Subcutaneous abdominal adipose tissue (tissue), 5 donors: ENCODE data around the gene TMEM109.
A peak's percentile ranks its signal among the peaks of the same experiment; 100 is the strongest.

Experiments used
- H3K27ac ChIP-seq: one replicate; pipeline ENCODE4 v1.7.0; 2013; ENCODE audit warnings: low read depth, mild to moderate bottlenecking, inconsistent platforms, low read length, moderate library complexity
- H3K27me3 ChIP-seq, 5 donors: one replicate each; pipeline ENCODE4 v1.7.0; 2013; ENCODE audit warnings: low read length in 5 of 5, inconsistent platforms in 1 of 5; ENCODE audit not compliant: control insufficient read depth in 5 of 5, insufficient read depth in 4 of 5
- H3K36me3 ChIP-seq, 5 donors: one replicate each; pipeline ENCODE4 v1.7.0; 2013; ENCODE audit warnings: low read length in 5 of 5; ENCODE audit not compliant: control insufficient read depth in 5 of 5, insufficient read depth in 5 of 5
- H3K4me1 ChIP-seq, 5 donors: one replicate each; pipeline ENCODE4 v1.7.0; 2013; ENCODE audit warnings: low read length in 5 of 5, mild to moderate bottlenecking in 3 of 5, moderate library complexity in 1 of 5; ENCODE audit not compliant: control insufficient read depth in 5 of 5, insufficient read depth in 5 of 5
- H3K4me3 ChIP-seq, 5 donors: one replicate each; pipeline ENCODE4 v1.7.0; 2013; ENCODE audit warnings: low read length in 5 of 5, low read depth in 1 of 5
- H3K9ac ChIP-seq, 5 donors: one replicate each; pipeline ENCODE4 v1.7.0; 2013; ENCODE audit warnings: low read length in 5 of 5, mild to moderate bottlenecking in 4 of 5, moderate library complexity in 3 of 5
- H3K9me3 ChIP-seq, 5 donors: one replicate each; pipeline ENCODE4 v1.7.0; 2013; ENCODE audit warnings: low read length in 5 of 5; ENCODE audit not compliant: control insufficient read depth in 5 of 5
- donor health status: healthy.
- donor health status: healthy.
- donor health status: healthy.
- donor health status: healthy.
- donor health status: healthy.

The TMEM109 gene

DNA sequence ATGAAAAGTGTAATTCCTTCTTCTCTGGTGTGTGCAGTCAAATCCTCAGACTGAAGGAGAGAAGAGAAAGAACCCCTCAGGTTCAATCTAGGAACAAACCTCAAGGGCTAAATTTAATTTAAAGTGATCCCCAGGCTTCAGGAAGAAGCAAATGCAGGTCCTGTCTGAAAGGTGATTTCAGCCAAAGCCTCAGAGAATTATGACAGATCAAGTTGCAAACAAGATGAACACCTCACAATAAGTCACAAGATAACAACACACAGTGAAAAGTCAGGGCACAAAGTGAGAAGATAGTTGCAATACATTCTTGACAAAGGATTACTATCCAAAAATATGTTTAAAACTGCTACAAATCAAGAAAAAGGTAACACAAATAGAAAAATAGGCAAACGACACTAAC, 34.9 kb upstream of the TMEM109 start:
- H3K4me1 ChIP-seq, result peaks cover 2 to 24% (median 22%) of the 10 kb centered on the region in 5 donors
- no peaks in the 10 kb centered on the region for H3K9me3 ChIP-seq
- H3K27me3 ChIP-seq, result no peaks in the 10 kb centered on the region
- no peak overlapping the region for H3K9ac ChIP-seq
- no peak overlapping the region for H3K27ac ChIP-seq
- no peak overlapping the region for H3K4me3 ChIP-seq
- peaks cover 0 to 10% (median 4%) of the 10 kb centered on the region in 5 donors for H3K36me3 ChIP-seq

DNA sequence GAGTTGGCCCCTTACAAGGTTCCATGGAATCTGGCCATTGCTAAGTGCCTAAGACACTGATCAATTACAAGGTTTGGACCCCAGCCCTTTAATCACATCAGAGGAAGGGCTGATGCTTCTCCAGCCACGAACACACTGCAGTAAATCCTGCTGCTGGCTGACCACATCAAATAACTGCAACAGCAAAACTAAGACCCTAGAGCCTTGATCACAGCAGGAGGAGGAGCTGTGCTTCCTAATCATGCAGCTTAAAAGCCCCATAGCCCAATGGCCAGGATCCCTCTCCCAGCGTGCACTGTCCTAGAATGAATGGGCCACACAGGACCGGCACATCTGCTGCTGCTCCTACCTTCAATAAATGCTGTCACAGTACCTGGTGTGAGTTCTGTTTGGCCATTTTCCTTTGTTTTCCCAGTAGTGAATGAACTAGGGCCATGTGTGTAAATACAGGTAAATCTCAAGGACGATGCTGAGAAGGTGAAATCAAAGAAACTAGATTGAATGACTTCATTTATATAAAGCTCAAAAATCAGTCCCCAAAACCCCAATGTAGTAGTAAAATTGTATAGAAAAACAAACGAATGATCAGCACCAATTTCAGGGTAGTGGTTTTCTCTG, 33.9 kb upstream of the TMEM109 start:
- Histone ChIP-seq H3K4me1 (peaks cover 2 to 17% (median 14%) of the 10 kb centered on the region in 5 donors), H3K4me3 (no peak overlapping the region), H3K9me3 (no peaks in the 10 kb centered on the region), H3K36me3 (peaks cover 0 to 10% (median 4%) of the 10 kb centered on the region in 5 donors), H3K27me3 (no peaks in the 10 kb centered on the region), H3K9ac (no peak overlapping the region), H3K27ac (no peak overlapping the region)

DNA sequence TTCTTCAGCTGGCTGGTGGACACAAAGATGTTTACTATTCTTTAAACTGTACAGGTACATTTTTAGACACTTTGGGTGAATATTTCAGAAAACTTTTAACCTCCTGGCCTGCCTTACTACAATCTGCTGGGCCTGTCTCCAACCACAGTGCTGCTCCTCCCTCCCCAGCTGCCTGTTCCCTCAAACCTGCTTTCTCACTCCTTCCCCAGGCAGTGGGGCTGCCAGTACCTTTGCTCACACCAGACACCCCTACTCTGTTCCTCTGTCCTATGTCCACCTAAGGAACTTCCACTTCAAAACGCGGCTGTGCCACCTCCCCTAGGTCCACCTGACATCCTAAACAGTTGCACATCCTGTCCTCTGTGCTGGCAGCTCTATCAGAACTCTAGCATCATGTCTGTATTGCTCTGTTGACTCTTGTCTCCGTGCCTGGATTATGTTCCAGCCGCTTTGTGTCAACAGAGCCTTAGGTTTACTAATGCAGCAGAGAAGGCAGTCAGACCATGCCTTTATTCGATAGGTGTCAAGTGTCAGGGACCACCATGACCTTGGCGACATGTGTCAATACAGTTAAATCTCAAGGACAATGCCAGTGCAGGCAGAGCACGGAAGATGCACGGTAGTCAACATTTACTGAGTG, 33.2 kb upstream of the TMEM109 start:
- Histone ChIP-seq H3K27ac (no peak overlapping the region), H3K9me3 (no peaks in the 10 kb centered on the region), H3K27me3 (no peaks in the 10 kb centered on the region), H3K36me3 (peaks cover 0 to 10% (median 4%) of the 10 kb centered on the region in 5 donors), H3K4me3 (no peak overlapping the region), H3K9ac (no peak overlapping the region), H3K4me1 (peaks cover 2 to 17% (median 14%) of the 10 kb centered on the region in 5 donors)

DNA sequence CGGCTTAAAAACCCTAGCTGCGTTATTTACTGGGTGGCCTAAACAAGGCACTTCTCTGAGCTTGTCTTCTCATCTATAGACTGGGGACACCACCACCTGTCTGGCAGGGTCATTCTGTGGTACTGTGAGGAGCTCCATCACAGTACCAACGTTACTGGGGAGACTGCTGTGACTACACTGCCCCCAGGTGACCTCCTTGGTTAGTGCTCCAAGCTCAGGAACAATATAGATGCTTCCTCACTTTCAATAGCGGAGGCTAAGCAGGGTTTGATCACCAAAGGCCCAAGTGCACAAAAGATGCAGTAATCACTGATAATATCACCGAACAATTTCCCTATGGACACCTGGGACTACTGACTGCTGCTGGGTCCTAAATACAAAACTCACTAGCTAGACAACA, 26.4 kb upstream of the TMEM109 start:
- no peak overlapping the region for H3K9ac ChIP-seq
- peaks cover 0 to 22% (median 13%) of the 10 kb centered on the region in 5 donors for H3K36me3 ChIP-seq
- no peaks in the 10 kb centered on the region for H3K27me3 ChIP-seq
- no peak overlapping the region for H3K4me3 ChIP-seq
- H3K9me3 ChIP-seq, result no peaks in the 10 kb centered on the region
- peaks cover 0 to 11% (median 0%) of the 10 kb centered on the region in 5 donors for H3K4me1 ChIP-seq
- H3K27ac ChIP-seq, result no peak overlapping the region

DNA sequence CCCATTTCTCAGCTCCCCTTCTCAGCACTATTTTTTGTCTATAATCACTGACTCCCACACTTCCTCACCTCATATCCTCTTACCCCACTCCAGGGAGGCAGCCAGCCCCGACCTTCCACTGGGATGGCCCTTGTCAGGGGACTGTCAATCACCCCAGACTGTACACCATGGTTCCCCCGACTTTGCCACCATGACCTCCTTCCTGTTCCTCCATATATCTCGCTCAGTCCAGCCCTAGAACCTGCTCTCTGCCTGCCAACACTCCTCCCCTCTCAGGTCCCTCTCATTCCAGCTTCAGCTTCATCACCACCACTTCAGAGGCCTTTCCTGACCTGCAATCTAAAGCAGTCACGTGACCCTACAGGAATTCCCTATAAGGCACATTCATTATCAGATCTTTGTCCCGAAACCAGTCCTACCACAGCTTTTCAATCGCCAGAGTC, 24.1 kb upstream of the TMEM109 start:
- Histone ChIP-seq H3K4me3 (no peak overlapping the region), H3K9me3 (no peaks in the 10 kb centered on the region), H3K36me3 (peaks cover 9 to 42% (median 30%) of the 10 kb centered on the region in 5 donors), H3K27ac (no peak overlapping the region), H3K27me3 (no peaks in the 10 kb centered on the region), H3K9ac (no peak overlapping the region), H3K4me1 (peaks cover 0 to 11% (median 0%) of the 10 kb centered on the region in 5 donors)

DNA sequence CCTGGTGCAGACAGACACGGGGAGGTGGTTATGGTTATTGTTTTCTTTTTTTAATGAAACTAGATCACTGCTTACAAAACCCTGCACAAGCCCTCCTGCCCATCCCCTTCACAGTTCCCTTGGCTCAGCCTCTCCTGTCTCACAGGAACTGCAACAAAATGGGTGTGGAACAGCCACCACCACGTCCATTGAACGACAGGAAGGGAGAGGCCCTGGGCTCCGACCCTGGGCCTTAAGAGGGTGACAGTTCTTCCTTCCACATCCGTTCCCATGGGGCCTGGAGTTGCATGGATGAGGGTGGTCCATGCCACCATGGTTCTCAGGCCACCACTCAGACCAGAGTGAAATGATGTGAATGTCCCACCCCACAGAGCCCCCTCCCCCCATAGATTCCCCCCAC, 23.3 kb upstream of the TMEM109 start:
- no peak overlapping the region for H3K9ac ChIP-seq
- H3K4me3 ChIP-seq, result no peak overlapping the region
- no peaks in the 10 kb centered on the region for H3K27me3 ChIP-seq
- peaks cover 13 to 49% (median 36%) of the 10 kb centered on the region in 5 donors for H3K36me3 ChIP-seq
- peaks cover 0 to 14% (median 6%) of the 10 kb centered on the region in 5 donors for H3K4me1 ChIP-seq
- no peaks in the 10 kb centered on the region for H3K9me3 ChIP-seq
- no peak overlapping the region for H3K27ac ChIP-seq

DNA sequence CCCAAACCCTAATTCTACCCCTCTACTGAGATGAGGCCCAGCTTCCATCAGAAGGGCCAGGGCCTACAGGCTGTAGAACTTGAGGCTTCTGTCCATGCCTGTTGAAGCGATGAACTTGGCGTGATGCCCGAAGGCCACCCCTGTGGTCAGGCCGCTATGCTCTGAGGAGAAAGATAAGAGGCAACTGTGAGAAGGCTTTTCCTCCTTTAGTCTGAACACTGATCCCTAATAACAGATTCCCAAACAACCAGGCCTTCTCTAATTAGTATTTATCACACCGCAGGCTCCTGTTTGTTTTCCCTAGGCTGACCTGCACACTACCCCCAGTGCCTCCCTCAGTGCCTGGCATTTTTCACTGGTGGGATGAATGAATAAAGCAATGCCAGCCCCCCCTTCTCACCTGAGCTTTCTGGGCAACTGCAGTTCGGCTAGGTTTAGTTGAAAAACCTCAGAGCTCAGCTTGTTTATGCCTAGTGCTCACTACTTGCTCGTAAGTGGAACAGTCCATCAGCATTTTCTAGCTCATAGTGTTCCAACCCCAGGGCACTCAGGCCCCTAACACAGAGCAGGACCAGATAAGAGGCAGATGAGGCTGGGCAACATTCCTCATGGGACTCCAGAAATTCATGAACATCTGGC, 22.7 kb upstream of the TMEM109 start:
- H3K4me1 ChIP-seq, result peaks cover 0 to 16% (median 9%) of the 10 kb centered on the region in 5 donors
- H3K27me3 ChIP-seq, result no peaks in the 10 kb centered on the region
- H3K9ac ChIP-seq, result no peak overlapping the region
- H3K27ac ChIP-seq, result no peak overlapping the region
- peaks cover 13 to 55% (median 41%) of the 10 kb centered on the region in 5 donors for H3K36me3 ChIP-seq
- H3K9me3 ChIP-seq, result no peaks in the 10 kb centered on the region
- H3K4me3 ChIP-seq, result no peak overlapping the region

DNA sequence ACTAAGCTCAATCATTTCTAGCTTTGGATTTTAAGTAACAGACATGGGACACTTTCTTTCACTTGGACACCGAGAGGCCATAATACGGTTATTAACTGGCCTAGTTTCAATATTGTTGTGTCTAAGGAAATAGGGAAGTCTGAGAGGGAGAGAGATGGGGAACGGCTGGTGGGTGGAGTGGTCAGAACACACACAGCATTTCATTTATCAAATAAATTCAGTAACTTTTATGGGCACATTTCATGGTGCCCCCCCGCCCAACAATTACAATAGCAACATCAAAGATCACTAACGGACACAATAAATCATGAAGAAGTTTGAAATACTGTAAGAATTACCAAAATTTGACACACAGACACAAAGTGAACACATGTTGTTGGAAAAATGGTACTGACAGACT, 18.3 kb upstream of the TMEM109 start:
- no peak overlapping the region for H3K27ac ChIP-seq
- H3K4me1 ChIP-seq, result peaks cover 0 to 9% (median 7%) of the 10 kb centered on the region in 5 donors
- H3K4me3 ChIP-seq, result no peak overlapping the region
- H3K36me3 ChIP-seq, result peaks cover 31 to 83% (median 72%) of the 10 kb centered on the region in 5 donors
- no peaks in the 10 kb centered on the region for H3K9me3 ChIP-seq
- H3K9ac ChIP-seq, result peak overlapping the region in 2 of 5 donors; percentile 33 to 34
- no peaks in the 10 kb centered on the region for H3K27me3 ChIP-seq

DNA sequence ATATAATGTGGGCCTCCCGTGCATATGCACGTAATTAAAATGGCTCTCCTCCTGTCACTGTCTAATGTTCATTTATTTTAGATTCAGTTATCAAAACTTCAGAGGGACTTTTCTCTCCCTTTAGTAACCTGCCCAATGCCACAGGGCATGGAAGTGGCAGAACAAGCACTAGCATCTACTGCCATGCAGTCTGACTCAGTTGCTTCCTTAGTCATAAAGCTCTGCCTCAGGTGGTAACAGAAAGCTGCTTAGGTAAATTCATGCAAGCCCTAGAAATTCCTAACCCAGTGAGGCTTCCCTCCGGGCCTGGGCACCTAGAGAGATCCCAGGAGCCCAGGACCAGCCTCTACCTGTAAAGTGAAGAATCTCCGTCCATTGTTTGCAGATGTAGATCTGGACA, 16.5 kb upstream of the TMEM109 start:
- Histone ChIP-seq H3K9ac (no peak overlapping the region), H3K36me3 (peaks cover 39 to 93% (median 81%) of the 10 kb centered on the region in 5 donors), H3K4me3 (no peak overlapping the region), H3K27ac (no peak overlapping the region), H3K4me1 (peaks cover 0 to 9% (median 6%) of the 10 kb centered on the region in 5 donors), H3K9me3 (no peaks in the 10 kb centered on the region), H3K27me3 (no peaks in the 10 kb centered on the region)
